ENCODE data around the gene ATP6AP1.
"Not testable (repeated sequence)": the region's sequence is repeated elsewhere in the genome, so short reads cannot be mapped to it uniquely, and the experiment has no call there.

Gene ATP6AP1

GRCh38 chrX:154388094-154388493 lies 40.4 kb upstream of the ATP6AP1 start:
- H3K4me3 ChIP-seq (ENCODE audit: low read length); H3K27ac ChIP-seq (ENCODE audit: low read depth, low read length); H3K9me3 ChIP-seq (ENCODE audit: insufficient read depth, low read depth, low read length); H3K4me1 ChIP-seq (ENCODE audit: insufficient read depth, low read length); H3K36me3 ChIP-seq (ENCODE audit: insufficient read depth, low read length); H3K9ac ChIP-seq (ENCODE audit: low read depth, low read length); H3K27me3 ChIP-seq (ENCODE audit: insufficient read depth, low read length): not testable (repeated sequence)
- no CpG with 5 or more reads among the region's 20 CpGs for WGBS

GRCh38 chrX:154388649-154389048 lies 39.8 kb upstream of the ATP6AP1 start:
- H3K27me3 ChIP-seq (ENCODE audit: insufficient read depth, low read length); H3K4me1 ChIP-seq (ENCODE audit: insufficient read depth, low read length); H3K4me3 ChIP-seq (ENCODE audit: low read length); H3K36me3 ChIP-seq (ENCODE audit: insufficient read depth, low read length); H3K27ac ChIP-seq (ENCODE audit: low read depth, low read length); H3K9me3 ChIP-seq (ENCODE audit: insufficient read depth, low read depth, low read length); H3K9ac ChIP-seq (ENCODE audit: low read depth, low read length): not testable (repeated sequence)
- WGBS, result no CpG with 5 or more reads among the region's 16 CpGs

- not testable (repeated sequence) for H3K9ac ChIP-seq (ENCODE audit: low read depth, low read length); H3K4me1 ChIP-seq (ENCODE audit: insufficient read depth, low read length); H3K27ac ChIP-seq (ENCODE audit: low read depth, low read length); H3K36me3 ChIP-seq (ENCODE audit: insufficient read depth, low read length); H3K27me3 ChIP-seq (ENCODE audit: insufficient read depth, low read length); H3K9me3 ChIP-seq (ENCODE audit: insufficient read depth, low read depth, low read length); H3K4me3 ChIP-seq (ENCODE audit: low read length)
- 0% methylated on average over 4 of the region's 121 CpGs for WGBS
Observed at GRCh38 chrX:154389812-154390747, 38.4 kb upstream of the ATP6AP1 start.

- H3K27ac ChIP-seq (ENCODE audit: low read depth, low read length); H3K9me3 ChIP-seq (ENCODE audit: insufficient read depth, low read depth, low read length); H3K9ac ChIP-seq (ENCODE audit: low read depth, low read length); H3K4me1 ChIP-seq (ENCODE audit: insufficient read depth, low read length); H3K27me3 ChIP-seq (ENCODE audit: insufficient read depth, low read length); H3K4me3 ChIP-seq (ENCODE audit: low read length): not testable (repeated sequence)
- peaks cover 24% of the 10 kb centered on the region for H3K36me3 ChIP-seq (ENCODE audit: insufficient read depth, low read length)
- WGBS, result 93% methylated on average over 15 of the region's 17 CpGs
Observed at GRCh38 chrX:154396363-154396762, 32.1 kb upstream of the ATP6AP1 start.

- Histone ChIP-seq H3K27me3 (ENCODE audit: insufficient read depth, low read length) (no peaks in the 10 kb centered on the region), H3K9me3 (ENCODE audit: insufficient read depth, low read depth, low read length) (no peaks in the 10 kb centered on the region), H3K9ac (ENCODE audit: low read depth, low read length) (peak overlapping the region; percentile 100), H3K4me3 (ENCODE audit: low read length) (peak overlapping the region; percentile 92), H3K36me3 (ENCODE audit: insufficient read depth, low read length) (peaks cover 24% of the 10 kb centered on the region), H3K27ac (ENCODE audit: low read depth, low read length) (peak overlapping the region; percentile 97), H3K4me1 (ENCODE audit: insufficient read depth, low read length) (0 out of 2 replicates have a peak, but pooled peaks cover 4% of the 10 kb centered on the region)
- 3% methylated on average over 53 of the region's 53 CpGs for WGBS
Observed at GRCh38 chrX:154396973-154397887, 31.2 kb upstream of the ATP6AP1 start.

GRCh38 chrX:154397888-154398667 lies 30.4 kb upstream of the ATP6AP1 start, which contains the start of gene RPL10:
Gene RPL10, plus strand, starts transcription at chrX:154398377. Its CDS starts 143 bp downstream, at chrX:154398520.
- peak within 1 kb of the TSS; percentile 100 for H3K9ac ChIP-seq (ENCODE audit: low read depth, low read length)
- H3K27ac ChIP-seq (ENCODE audit: low read depth, low read length), result peak within 1 kb of the TSS; percentile 97
- H3K4me1 ChIP-seq (ENCODE audit: insufficient read depth, low read length), result 0 out of 2 replicates have a peak, but pooled peaks cover 4% of the 10 kb centered on the region
- no peaks in the 10 kb centered on the region for H3K27me3 ChIP-seq (ENCODE audit: insufficient read depth, low read length)
- peaks cover 24% of the 10 kb centered on the region for H3K36me3 ChIP-seq (ENCODE audit: insufficient read depth, low read length)
- H3K4me3 ChIP-seq (ENCODE audit: low read length), result peak within 1 kb of the TSS; percentile 92
- H3K9me3 ChIP-seq (ENCODE audit: insufficient read depth, low read depth, low read length), result no peaks in the 10 kb centered on the region
- WGBS, result under 1% methylated on average over 69 of the region's 69 CpGs

- Histone ChIP-seq H3K9me3 (ENCODE audit: insufficient read depth, low read depth, low read length) (no peaks in the 10 kb centered on the region), H3K36me3 (ENCODE audit: insufficient read depth, low read length) (peaks cover 24% of the 10 kb centered on the region), H3K27ac (ENCODE audit: low read depth, low read length) (peak overlapping the region; percentile 94), H3K9ac (ENCODE audit: low read depth, low read length) (peak overlapping the region; percentile 100), H3K4me3 (ENCODE audit: low read length) (peak overlapping the region; percentile 92), H3K4me1 (ENCODE audit: insufficient read depth, low read length) (0 out of 2 replicates have a peak, but pooled peaks cover 4% of the 10 kb centered on the region), H3K27me3 (ENCODE audit: insufficient read depth, low read length) (no peaks in the 10 kb centered on the region)
- WGBS, result 2% methylated on average over 48 of the region's 49 CpGs
Observed at GRCh38 chrX:154398668-154399526, 29.6 kb upstream of the ATP6AP1 start.

GRCh38 chrX:154399527-154400368 lies 28.7 kb upstream of the ATP6AP1 start:
- Histone ChIP-seq H3K36me3 (ENCODE audit: insufficient read depth, low read length) (peaks cover 24% of the 10 kb centered on the region), H3K27me3 (ENCODE audit: insufficient read depth, low read length) (no peaks in the 10 kb centered on the region), H3K9ac (ENCODE audit: low read depth, low read length) (peak overlapping the region; percentile 100), H3K4me1 (ENCODE audit: insufficient read depth, low read length) (0 out of 2 replicates have a peak, but pooled peaks cover 4% of the 10 kb centered on the region), H3K27ac (ENCODE audit: low read depth, low read length) (peak overlapping the region; percentile 94), H3K9me3 (ENCODE audit: insufficient read depth, low read depth, low read length) (no peaks in the 10 kb centered on the region), H3K4me3 (ENCODE audit: low read length) (peak overlapping the region; percentile 92)
- 82% methylated on average over 9 of the region's 14 CpGs for WGBS

GRCh38 chrX:154400369-154400817 lies 28.1 kb upstream of the ATP6AP1 start:
- H3K27ac ChIP-seq (ENCODE audit: low read depth, low read length), result peak overlapping the region; percentile 94
- peak overlapping the region; percentile 100; the same call in 1 of the 2 replicates for H3K9ac ChIP-seq (ENCODE audit: low read depth, low read length)
- WGBS, result 100% methylated on average over 5 of the region's 6 CpGs
- H3K27me3 ChIP-seq (ENCODE audit: insufficient read depth, low read length); H3K4me1 ChIP-seq (ENCODE audit: insufficient read depth, low read length); H3K9me3 ChIP-seq (ENCODE audit: insufficient read depth, low read depth, low read length): not testable (repeated sequence)
- H3K36me3 ChIP-seq (ENCODE audit: insufficient read depth, low read length), result peaks cover 24% of the 10 kb centered on the region
- H3K4me3 ChIP-seq (ENCODE audit: low read length), result 0 out of 2 replicates have a peak overlapping the region, but pooled peaks have one; percentile 92

Measured in HUES64 (cell line).